GM10248 (cell line): ENCODE data around the gene CACNA2D3.

Source experiments
- CTCF ChIA-PET: fragments of 300-600 bp; sonication (Branson Sonifier 250); formaldehyde crosslinking; extraction: SDS; loops from one replicate; lab custom pipeline; 2021; ENCODE audit warnings: antibody characterized with exemption; lab: Yijun Ruan, JAX
- POLR2A ChIA-PET: fragments of 350-650 bp; sonication (Branson Sonifier 250); formaldehyde crosslinking; extraction: SDS; loops from one replicate; lab custom pipeline; 2020; ENCODE audit warnings: antibody characterized with exemption; lab: Yijun Ruan, JAX
- DNase-seq: peaks from one replicate; pipeline ENCODE4 v3.0.0; 2012; ENCODE audit errors: extremely low spot score
- CTCF ChIP-seq: IDR thresholded peaks from 2 replicates; pipeline ENCODE4 v1.5.1; 2012; ENCODE audit warnings: mild to moderate bottlenecking, low read depth; ENCODE audit errors: extremely low read depth, missing control alignments, control extremely low read depth

CACNA2D3 gene

GRCh38 chr3:54827056-54827687 lies 704.8 kb downstream of the CACNA2D3 start:
- no peak for DNase-seq
- CTCF ChIA-PET = no interaction called here
- POLR2A ChIA-PET = no interaction called here
- no peak for TF ChIP-seq CTCF

DNA sequence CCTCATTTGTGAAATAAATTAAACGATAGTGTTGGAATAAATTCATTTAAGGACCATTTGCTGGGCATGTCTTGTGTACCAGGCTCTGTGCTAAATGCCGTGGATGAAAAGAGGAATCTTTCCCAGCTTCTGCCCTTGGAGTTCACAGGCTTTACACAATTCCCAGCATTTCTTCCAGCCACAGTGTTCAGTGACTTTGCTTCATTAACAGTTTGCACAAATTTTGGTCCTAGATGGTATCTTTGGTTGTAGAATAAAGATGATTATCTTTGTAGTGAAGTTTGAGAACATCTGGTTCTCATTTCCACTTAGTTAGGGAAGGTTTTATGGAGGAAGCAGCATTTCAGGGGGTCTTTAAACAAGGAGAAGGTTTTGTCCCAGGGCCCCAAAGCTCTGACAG lies 705.4 kb downstream of the CACNA2D3 start:
- no peak for DNase-seq
- POLR2A ChIA-PET = no interaction called here
- no peak for TF ChIP-seq CTCF
- CTCF ChIA-PET = no interaction called here

DNA sequence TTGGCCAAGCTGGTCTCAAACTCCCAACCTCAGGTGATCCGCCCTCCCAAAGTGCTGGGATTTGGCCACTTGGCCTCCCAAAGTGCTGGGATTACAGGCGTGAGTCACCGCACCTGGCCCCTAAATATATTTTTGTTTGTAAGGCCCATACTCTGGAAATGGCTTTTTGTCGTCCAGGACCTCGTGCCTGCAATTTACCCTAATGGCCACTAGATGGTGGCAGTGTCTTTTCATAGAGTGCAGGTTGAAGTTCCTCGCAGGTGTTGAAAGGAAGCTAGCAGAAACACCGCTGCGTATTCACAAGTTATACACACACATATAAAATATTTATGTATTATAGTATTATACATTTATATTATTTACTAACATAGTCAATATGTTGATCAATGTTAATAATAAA lies 708.3 kb downstream of the CACNA2D3 start:
- peak; percentile 58 for TF ChIP-seq CTCF
- POLR2A ChIA-PET = no interaction called here
- DNase-seq = peak; percentile 29
- CTCF ChIA-PET = interaction anchor here (1.0 to 1.9 kb wide), 5 partner anchors 12 to 1473 kb away, joined by 3 to 5 read pairs (median 4); no protein-coding TSS in a partner anchor

DNA sequence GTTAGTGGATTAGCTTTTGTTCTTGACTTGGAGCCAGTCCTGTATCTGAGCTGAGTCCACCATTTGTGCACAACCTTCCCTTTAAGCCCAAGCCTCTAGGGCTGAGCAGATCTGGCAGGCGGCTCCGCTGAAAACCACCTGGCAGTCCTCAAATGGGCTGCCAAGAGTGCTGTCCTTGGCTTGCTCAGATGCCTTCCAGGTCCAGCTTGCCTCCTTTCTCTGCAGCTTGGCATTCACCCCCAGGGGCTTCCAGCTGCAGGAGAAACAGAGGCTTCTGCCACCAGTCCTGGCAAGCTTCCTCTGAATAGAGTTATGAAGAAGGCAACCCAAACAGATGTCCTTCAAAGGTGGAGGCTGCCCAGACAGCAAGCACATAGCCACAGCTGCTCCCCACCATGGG lies 708.8 kb downstream of the CACNA2D3 start:
- ChIA-PET CTCF (interaction anchor here (0.7 to 1.9 kb wide), 5 partner anchors 12 to 1419 kb away, joined by 3 to 5 read pairs (median 3); no protein-coding TSS in a partner anchor), POLR2A (no interaction called here)
- no peak for DNase-seq
- TF ChIP-seq CTCF = no peak

- no peak for TF ChIP-seq CTCF
- ChIA-PET POLR2A (no interaction called here), CTCF (no interaction called here)
- no peak for DNase-seq
These were observed 710.5 kb downstream of the CACNA2D3 start for GRCh38 chr3:54832876-54833275.

DNA sequence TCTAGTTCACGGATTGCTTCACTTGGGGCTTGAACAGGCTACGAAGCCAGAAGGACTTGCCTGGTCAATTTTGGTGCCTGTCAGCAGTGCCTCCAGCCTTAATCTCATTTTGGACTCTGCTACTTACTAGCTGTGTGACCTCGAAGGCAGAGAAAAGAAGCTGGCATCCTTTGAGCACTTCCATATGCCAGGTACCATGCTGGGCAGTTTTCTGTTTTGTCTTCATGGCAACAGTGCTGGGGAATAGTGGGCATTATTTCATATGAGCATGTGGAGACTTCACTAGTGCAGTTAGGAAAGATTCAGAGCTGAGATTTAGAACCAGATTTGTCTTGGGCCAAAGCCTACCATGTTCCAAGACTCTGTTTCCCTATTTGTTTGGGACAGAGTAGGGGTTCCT lies 713.3 kb downstream of the CACNA2D3 start:
- CTCF ChIA-PET = interaction anchor here (1.6 kb wide), 1 partner anchor 8 kb away, joined by 3 read pairs; no protein-coding TSS in a partner anchor
- TF ChIP-seq CTCF = no peak
- DNase-seq = no peak
- POLR2A ChIA-PET = no interaction called here
